ENCODE measurements around the gene GNPAT. TPM values are rescaled to one million over a fixed set of nuclear protein-coding genes. Genes with fewer than 3 reads are reported as not detected.

GNPAT gene
- total RNA-seq, 4 donors from 2014 or later, result 31.0 to 61.9 (median 45.6) TPM

- Histone ChIP-seq H3K4me3 (no peak overlapping the region), H3K9me3 (no peaks in the 10 kb centered on the region), H3K4me1 (no peaks in the 10 kb centered on the region), H3K36me3 (no peaks in the 10 kb centered on the region), H3K27ac (no peak overlapping the region), H3K27me3 (no peaks in the 10 kb centered on the region)
- TF ChIP-seq POLR2A (IDR thresholded peaks at IDR 0.05) (no peak), CTCF (IDR thresholded peaks at IDR 0.05) (no peak)
- DNase-seq, result peak in 1 of 3 donors; percentile 16
These were observed 38.9 kb upstream of the GNPAT start for GRCh38 chr1:231201979-231202633.

DNA sequence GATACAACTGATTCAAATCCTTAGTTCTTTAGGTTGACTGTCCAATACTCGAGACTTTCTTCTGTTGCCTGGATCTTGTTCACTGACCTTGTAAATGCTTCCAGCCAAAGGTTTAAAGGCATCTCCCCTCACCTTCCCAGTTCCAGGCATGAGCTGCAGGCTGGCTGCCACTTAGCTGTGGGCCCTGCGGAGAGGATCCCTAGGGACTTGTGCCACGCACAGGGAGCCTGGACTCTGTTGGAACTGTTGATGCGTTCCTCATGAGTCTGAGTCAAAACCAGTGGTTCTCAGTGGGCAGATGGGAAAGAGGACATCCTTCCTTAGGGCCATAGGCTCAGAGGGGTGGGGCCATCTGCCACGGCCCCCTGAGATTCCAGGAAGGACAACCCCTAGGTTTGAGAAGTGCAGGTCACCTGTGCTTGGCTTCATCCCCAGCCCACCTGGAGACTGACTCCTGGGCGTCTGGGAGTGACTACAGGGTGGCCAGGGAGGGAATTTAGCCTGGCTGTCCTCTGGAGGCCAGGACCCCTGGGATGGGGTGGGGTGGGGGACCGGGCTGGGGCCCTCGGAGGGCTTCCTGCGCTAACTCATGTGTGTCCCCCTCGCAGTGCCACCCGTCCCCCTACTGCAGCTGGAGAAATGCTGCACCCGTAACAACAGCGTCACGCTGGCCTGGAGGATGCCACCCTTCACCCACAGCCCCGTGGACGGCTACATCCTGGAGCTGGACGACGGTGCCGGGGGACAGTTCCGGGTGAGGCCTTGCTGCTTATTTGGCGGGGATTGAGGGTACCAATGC lies 37.6 kb upstream of the GNPAT start:
- no peak overlapping the region for H3K27ac ChIP-seq
- DNase-seq, result peak in 1 of 3 donors; percentile 25
- H3K27me3 ChIP-seq, result no peaks in the 10 kb centered on the region
- H3K4me1 ChIP-seq, result no peaks in the 10 kb centered on the region
- no peaks in the 10 kb centered on the region for H3K36me3 ChIP-seq
- TF ChIP-seq CTCF (IDR thresholded peaks at IDR 0.05) (no peak), POLR2A (IDR thresholded peaks at IDR 0.05) (no peak)
- H3K4me3 ChIP-seq, result no peak overlapping the region
- no peaks in the 10 kb centered on the region for H3K9me3 ChIP-seq

DNA sequence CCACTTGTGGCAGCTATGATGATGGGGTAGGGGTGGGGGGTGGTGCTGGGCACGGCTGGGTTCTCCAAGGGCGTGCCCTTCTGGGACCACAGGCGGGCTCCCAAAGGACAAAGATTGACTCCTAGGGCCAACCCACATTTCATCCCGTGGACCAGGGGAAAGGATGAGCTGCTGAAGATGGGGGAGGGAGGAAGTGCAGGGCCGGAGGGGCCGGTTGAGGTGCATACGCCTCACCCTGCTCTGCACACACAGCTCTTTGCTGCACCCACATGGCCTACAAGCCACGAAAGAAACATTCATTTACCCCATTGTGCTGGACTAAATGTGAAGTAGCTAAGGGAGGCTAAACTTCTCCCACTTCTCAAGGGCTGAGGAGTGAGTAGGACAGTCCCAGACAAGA lies 34.2 kb upstream of the GNPAT start:
- H3K36me3 ChIP-seq, result no peaks in the 10 kb centered on the region
- DNase-seq, result peak in 1 of 3 donors; percentile 6
- no peaks in the 10 kb centered on the region for H3K27me3 ChIP-seq
- H3K9me3 ChIP-seq, result no peaks in the 10 kb centered on the region
- TF ChIP-seq POLR2A (IDR thresholded peaks at IDR 0.05) (no peak), CTCF (IDR thresholded peaks at IDR 0.05) (no peak)
- H3K4me1 ChIP-seq, result peaks cover 0 to 8% (median 0%) of the 10 kb centered on the region in 4 donors
- H3K27ac ChIP-seq, result no peak overlapping the region
- H3K4me3 ChIP-seq, result no peak overlapping the region

GRCh38 chr1:231207437-231207836 lies 33.6 kb upstream of the GNPAT start:
- Histone ChIP-seq H3K27me3 (no peaks in the 10 kb centered on the region), H3K4me3 (no peak overlapping the region), H3K9me3 (no peaks in the 10 kb centered on the region), H3K4me1 (peaks cover 0 to 9% (median 0%) of the 10 kb centered on the region in 4 donors), H3K27ac (no peak overlapping the region), H3K36me3 (no peaks in the 10 kb centered on the region)
- no peak for DNase-seq
- no peak for TF ChIP-seq CTCF (IDR thresholded peaks at IDR 0.05)
- TF ChIP-seq POLR2A (IDR thresholded peaks at IDR 0.05), result no peak

- Histone ChIP-seq H3K9me3 (no peaks in the 10 kb centered on the region), H3K27me3 (no peaks in the 10 kb centered on the region), H3K4me3 (no peak overlapping the region), H3K27ac (no peak overlapping the region), H3K4me1 (peaks cover 0 to 9% (median 0%) of the 10 kb centered on the region in 4 donors), H3K36me3 (no peaks in the 10 kb centered on the region)
- peak in 1 of 3 donors; percentile 34 for DNase-seq
- no peak for TF ChIP-seq CTCF (IDR thresholded peaks at IDR 0.05)
- TF ChIP-seq POLR2A (IDR thresholded peaks at IDR 0.05), result no peak
These were observed 32.0 kb upstream of the GNPAT start for GRCh38 chr1:231208980-231209379.

All from Peyer's patch (tissue), 4 donors.